ENCODE data around the gene RHEX.

Gene RHEX

DNA sequence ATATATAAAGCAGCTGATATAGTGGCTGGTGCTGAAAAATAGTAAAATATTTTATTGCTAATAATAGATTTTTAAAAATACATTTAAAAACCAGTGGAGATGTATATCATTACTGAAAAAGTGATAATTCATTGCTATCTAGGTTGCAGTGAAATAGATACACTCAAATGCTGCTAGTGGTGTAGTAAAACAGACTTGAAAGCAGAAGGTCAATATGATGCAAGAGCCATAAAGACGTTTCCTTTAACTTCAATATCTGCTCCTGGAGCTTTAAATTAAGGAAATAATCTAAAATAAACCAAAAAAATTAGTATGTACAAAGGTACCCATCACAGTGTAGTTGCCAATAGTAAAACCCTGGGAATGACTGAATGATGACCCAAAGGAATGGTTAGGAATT, 26.2 kb downstream of the RHEX start:
- TF ChIP-seq, protein P1, sequence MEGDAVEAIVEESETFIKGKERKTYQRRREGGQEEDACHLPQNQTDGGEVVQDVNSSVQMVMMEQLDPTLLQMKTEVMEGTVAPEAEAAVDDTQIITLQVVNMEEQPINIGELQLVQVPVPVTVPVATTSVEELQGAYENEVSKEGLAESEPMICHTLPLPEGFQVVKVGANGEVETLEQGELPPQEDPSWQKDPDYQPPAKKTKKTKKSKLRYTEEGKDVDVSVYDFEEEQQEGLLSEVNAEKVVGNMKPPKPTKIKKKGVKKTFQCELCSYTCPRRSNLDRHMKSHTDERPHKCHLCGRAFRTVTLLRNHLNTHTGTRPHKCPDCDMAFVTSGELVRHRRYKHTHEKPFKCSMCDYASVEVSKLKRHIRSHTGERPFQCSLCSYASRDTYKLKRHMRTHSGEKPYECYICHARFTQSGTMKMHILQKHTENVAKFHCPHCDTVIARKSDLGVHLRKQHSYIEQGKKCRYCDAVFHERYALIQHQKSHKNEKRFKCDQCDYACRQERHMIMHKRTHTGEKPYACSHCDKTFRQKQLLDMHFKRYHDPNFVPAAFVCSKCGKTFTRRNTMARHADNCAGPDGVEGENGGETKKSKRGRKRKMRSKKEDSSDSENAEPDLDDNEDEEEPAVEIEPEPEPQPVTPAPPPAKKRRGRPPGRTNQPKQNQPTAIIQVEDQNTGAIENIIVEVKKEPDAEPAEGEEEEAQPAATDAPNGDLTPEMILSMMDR (IDR thresholded peaks at IDR 0.05; ENCODE audit: extremely low read depth, missing control alignments): no peak
- no peak for DNase-seq (ENCODE audit: low spot score)

GRCh38 chr1:206080026-206080820, 27.2 kb downstream of the RHEX start:
- TF ChIP-seq, protein P1 (IDR thresholded peaks at IDR 0.05; ENCODE audit: extremely low read depth, missing control alignments): no peak
- no peak for DNase-seq (ENCODE audit: low spot score)

- TF ChIP-seq, protein P1 (IDR thresholded peaks at IDR 0.05; ENCODE audit: extremely low read depth, missing control alignments): no peak
- DNase-seq (ENCODE audit: low spot score): no peak
Observed at GRCh38 chr1:206081856-206082255, 28.9 kb downstream of the RHEX start.

GRCh38 chr1:206082831-206083695, 30.1 kb downstream of the RHEX start:
- DNase-seq (ENCODE audit: low spot score): no peak
- TF ChIP-seq, protein P1 (IDR thresholded peaks at IDR 0.05; ENCODE audit: extremely low read depth, missing control alignments): no peak

DNA sequence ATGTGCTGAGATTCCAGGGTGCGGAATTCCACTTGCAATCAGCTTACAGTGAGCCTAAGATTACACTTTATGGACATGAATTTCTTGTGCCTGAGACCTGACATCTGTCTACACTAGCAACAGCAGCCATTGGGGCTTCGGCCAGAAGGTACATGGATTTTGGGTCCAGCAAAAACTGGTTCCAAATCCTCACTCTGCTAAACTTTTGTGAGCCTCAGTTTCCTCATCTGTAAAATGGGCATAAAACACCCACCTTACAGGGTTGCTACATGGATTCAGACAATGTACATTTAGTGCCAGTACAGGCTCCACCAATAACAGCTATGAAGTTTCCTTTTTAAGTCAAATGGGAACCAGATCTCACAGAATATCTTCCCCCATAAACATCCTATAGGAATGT, 30.8 kb downstream of the RHEX start:
- TF ChIP-seq, protein P1 (IDR thresholded peaks at IDR 0.05; ENCODE audit: extremely low read depth, missing control alignments): no peak

GRCh38 chr1:206087091-206087490, 34.1 kb downstream of the RHEX start:
- DNase-seq (ENCODE audit: low spot score): no peak
- TF ChIP-seq, protein P1 (IDR thresholded peaks at IDR 0.05; ENCODE audit: extremely low read depth, missing control alignments): no peak

More for the DNA sequence above, 30.8 kb downstream of the RHEX start:
- DNase-seq (ENCODE audit: low spot score): no peak

DNA sequence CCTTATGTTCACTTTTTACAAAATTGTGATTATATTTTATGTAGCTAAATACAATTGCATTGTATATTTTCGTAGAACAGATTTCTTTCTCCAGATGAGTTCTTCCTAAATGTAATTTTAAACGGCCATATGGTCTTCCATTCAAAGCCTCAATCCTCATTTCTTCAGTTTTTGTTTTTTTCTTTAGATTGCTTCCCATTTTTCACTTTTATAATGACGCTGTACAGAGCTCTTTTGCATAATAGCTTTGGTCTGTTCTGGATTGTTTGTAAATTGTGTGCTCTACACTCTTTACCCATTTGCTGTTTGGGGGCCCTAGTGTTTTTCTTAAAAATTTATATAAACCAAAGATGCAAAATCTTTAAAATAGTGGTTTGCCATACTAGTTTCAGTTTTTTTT, 36.4 kb downstream of the RHEX start:
- TF ChIP-seq, protein P1 (IDR thresholded peaks at IDR 0.05; ENCODE audit: extremely low read depth, missing control alignments): no peak
- no peak for DNase-seq (ENCODE audit: low spot score)

All from GM20000 (cell line).